Measurements from ENCODE around the gene WDR17. TPM values are rescaled to one million over a fixed set of nuclear protein-coding genes. Genes with fewer than 3 reads are reported as not detected.
"Not testable (repeated sequence)": the region's sequence is repeated elsewhere in the genome, so short reads cannot be mapped to it uniquely, and the experiment has no call there.

Gene WDR17
- total and polyA plus RNA-seq, 2 donors (not counting 1 experiment from before 2014, with no cell fraction given): 1.7 to 4.5 TPM

DNA sequence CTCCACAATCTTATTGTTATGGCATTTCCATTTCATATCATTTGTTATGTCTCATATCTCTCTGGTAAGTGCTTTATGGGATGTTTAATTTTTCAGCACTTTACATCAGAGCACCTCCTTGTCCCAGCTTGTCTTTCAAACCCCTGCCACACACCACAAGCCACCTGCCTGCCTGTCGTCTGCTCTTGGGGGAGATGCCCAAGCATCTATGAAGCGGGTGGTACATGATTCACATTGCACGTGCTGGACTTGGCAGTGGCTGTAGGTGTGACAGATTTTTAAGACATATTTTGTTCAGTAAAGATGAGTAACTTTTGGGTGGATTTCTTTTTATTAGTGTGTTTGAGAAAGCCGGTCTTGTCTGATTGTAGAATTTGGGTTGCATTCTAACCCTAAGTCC, 143.9 kb downstream of the WDR17 start:
- Histone ChIP-seq H3K27ac (ENCODE audit: insufficient read depth, low read length) (no peak overlapping the region), H2AFZ (ENCODE audit: low read length) (no peak overlapping the region), H3K36me3 (ENCODE audit: control insufficient read depth, insufficient read depth, low read length) (no peaks in the 10 kb centered on the region), H3K9ac (ENCODE audit: insufficient read depth, low read length) (no peak overlapping the region), H3K79me2 (ENCODE audit: control insufficient read depth, insufficient read depth, low read length) (no peaks in the 10 kb centered on the region), H4K20me1 (ENCODE audit: control insufficient read depth, extremely low read depth, insufficient read depth, low read length) (no peaks in the 10 kb centered on the region), H3K9me3 (ENCODE audit: control insufficient read depth, insufficient read depth, low read depth, low read length) (no peaks in the 10 kb centered on the region), H3K4me3 (replicated peaks in 1 of 4; ENCODE audit: control extremely low read depth in 1 of 4, insufficient read depth in 1 of 4, low read depth in 3 of 4, low read length in 4 of 4) (no peak overlapping the region), H3K4me2 (ENCODE audit: extremely low read depth, insufficient read depth, low read length) (no peak overlapping the region), H3K27me3 (ENCODE audit: control insufficient read depth, insufficient read depth, low read length) (no peaks in the 10 kb centered on the region), H3K4me1 (ENCODE audit: control insufficient read depth, extremely low read depth, insufficient read depth, low read length) (no peaks in the 10 kb centered on the region)
- no peak for DNase-seq (ENCODE audit: low read depth in 2 of 2)
- TF ChIP-seq EZH2 (IDR thresholded peaks at IDR 0.05; ENCODE audit: low read length, missing control alignments): no peak
- no peak for TF ChIP-seq CTCF (conservative IDR thresholded peaks at IDR 0.05 in 1 of 2, IDR thresholded peaks at IDR 0.05 in 1 of 2; ENCODE audit: low read depth in 1 of 2, low read length in 2 of 2)

- H3K27ac ChIP-seq (ENCODE audit: insufficient read depth, low read length): no peak overlapping the region
- no peak for DNase-seq (ENCODE audit: low read depth in 2 of 2)
- no peak overlapping the region for H3K4me3 ChIP-seq (replicated peaks in 1 of 4; ENCODE audit: control extremely low read depth in 1 of 4, insufficient read depth in 1 of 4, low read depth in 3 of 4, low read length in 4 of 4)
- no peak overlapping the region for H3K9ac ChIP-seq (ENCODE audit: insufficient read depth, low read length)
- H3K79me2 ChIP-seq (ENCODE audit: control insufficient read depth, insufficient read depth, low read length): no peaks in the 10 kb centered on the region
- no peaks in the 10 kb centered on the region for H3K4me1 ChIP-seq (ENCODE audit: control insufficient read depth, extremely low read depth, insufficient read depth, low read length)
- no peaks in the 10 kb centered on the region for H3K9me3 ChIP-seq (ENCODE audit: control insufficient read depth, insufficient read depth, low read depth, low read length)
- H4K20me1 ChIP-seq (ENCODE audit: control insufficient read depth, extremely low read depth, insufficient read depth, low read length): no peaks in the 10 kb centered on the region
- no peak overlapping the region for H2AFZ ChIP-seq (ENCODE audit: low read length)
- TF ChIP-seq EZH2 (IDR thresholded peaks at IDR 0.05; ENCODE audit: low read length, missing control alignments) (no peak), CTCF (conservative IDR thresholded peaks at IDR 0.05 in 1 of 2, IDR thresholded peaks at IDR 0.05 in 1 of 2; ENCODE audit: low read depth in 1 of 2, low read length in 2 of 2) (no peak)
- H3K36me3 ChIP-seq (ENCODE audit: control insufficient read depth, insufficient read depth, low read length): no peaks in the 10 kb centered on the region
- no peaks in the 10 kb centered on the region for H3K27me3 ChIP-seq (ENCODE audit: control insufficient read depth, insufficient read depth, low read length)
- no peak overlapping the region for H3K4me2 ChIP-seq (ENCODE audit: extremely low read depth, insufficient read depth, low read length)
These were observed 144.5 kb downstream of the WDR17 start for GRCh38 chr4:176210101-176210500.

- no peaks in the 10 kb centered on the region for H3K9me3 ChIP-seq (ENCODE audit: control insufficient read depth, insufficient read depth, low read depth, low read length)
- H2AFZ ChIP-seq (ENCODE audit: low read length): no peak overlapping the region
- H3K27ac ChIP-seq (ENCODE audit: insufficient read depth, low read length): no peak overlapping the region
- no peak overlapping the region for H3K4me2 ChIP-seq (ENCODE audit: extremely low read depth, insufficient read depth, low read length)
- TF ChIP-seq CTCF (conservative IDR thresholded peaks at IDR 0.05 in 1 of 2, IDR thresholded peaks at IDR 0.05 in 1 of 2; ENCODE audit: low read depth in 1 of 2, low read length in 2 of 2): no peak
- TF ChIP-seq EZH2 (IDR thresholded peaks at IDR 0.05; ENCODE audit: low read length, missing control alignments): no peak
- no peak overlapping the region for H3K4me3 ChIP-seq (replicated peaks in 1 of 4; ENCODE audit: control extremely low read depth in 1 of 4, insufficient read depth in 1 of 4, low read depth in 3 of 4, low read length in 4 of 4)
- no peaks in the 10 kb centered on the region for H3K4me1 ChIP-seq (ENCODE audit: control insufficient read depth, extremely low read depth, insufficient read depth, low read length)
- no peaks in the 10 kb centered on the region for H4K20me1 ChIP-seq (ENCODE audit: control insufficient read depth, extremely low read depth, insufficient read depth, low read length)
- H3K27me3 ChIP-seq (ENCODE audit: control insufficient read depth, insufficient read depth, low read length): no peaks in the 10 kb centered on the region
- H3K79me2 ChIP-seq (ENCODE audit: control insufficient read depth, insufficient read depth, low read length): no peaks in the 10 kb centered on the region
- H3K36me3 ChIP-seq (ENCODE audit: control insufficient read depth, insufficient read depth, low read length): no peaks in the 10 kb centered on the region
- no peak overlapping the region for H3K9ac ChIP-seq (ENCODE audit: insufficient read depth, low read length)
- DNase-seq (ENCODE audit: low read depth in 2 of 2): no peak
These were observed 145.1 kb downstream of the WDR17 start for GRCh38 chr4:176210579-176211296.

DNA sequence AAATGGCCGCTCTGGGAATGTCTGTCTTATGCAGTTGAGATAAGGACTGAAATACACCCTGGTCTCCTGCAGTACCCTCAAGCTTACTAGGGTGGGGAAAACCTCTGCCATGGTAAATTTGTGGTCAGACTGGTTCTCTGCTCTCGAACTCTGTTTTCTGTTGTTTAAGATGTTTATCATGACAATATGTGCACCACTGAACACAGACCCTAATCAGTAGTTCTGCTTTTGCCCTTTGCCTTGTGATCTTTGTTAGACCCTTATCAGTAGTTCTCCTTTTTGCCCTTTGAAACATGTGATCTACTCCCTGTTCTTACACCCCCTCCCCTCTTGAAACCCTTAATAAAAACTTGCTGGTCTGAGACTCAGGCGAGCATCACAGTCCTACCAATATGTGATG, 146.7 kb downstream of the WDR17 start:
- H3K27ac ChIP-seq (ENCODE audit: insufficient read depth, low read length); H3K4me3 ChIP-seq (replicated peaks in 1 of 4; ENCODE audit: control extremely low read depth in 1 of 4, insufficient read depth in 1 of 4, low read depth in 3 of 4, low read length in 4 of 4); H3K9ac ChIP-seq (ENCODE audit: insufficient read depth, low read length); H4K20me1 ChIP-seq (ENCODE audit: control insufficient read depth, extremely low read depth, insufficient read depth, low read length); H3K9me3 ChIP-seq (ENCODE audit: control insufficient read depth, insufficient read depth, low read depth, low read length); H2AFZ ChIP-seq (ENCODE audit: low read length); H3K4me2 ChIP-seq (ENCODE audit: extremely low read depth, insufficient read depth, low read length); DNase-seq (ENCODE audit: low read depth in 2 of 2); H3K27me3 ChIP-seq (ENCODE audit: control insufficient read depth, insufficient read depth, low read length); H3K79me2 ChIP-seq (ENCODE audit: control insufficient read depth, insufficient read depth, low read length); H3K4me1 ChIP-seq (ENCODE audit: control insufficient read depth, extremely low read depth, insufficient read depth, low read length); H3K36me3 ChIP-seq (ENCODE audit: control insufficient read depth, insufficient read depth, low read length): not testable (repeated sequence)
